ENCODE results near the gene PLD3.
A peak's percentile ranks its signal among the peaks of the same experiment; 100 is the strongest.

Gene PLD3

GRCh38 chr19:40413291-40413845, 64.9 kb downstream of the PLD3 start, which contains the start of gene PRX:
Gene PRX (minus strand): TSS chr19:40413378. CDS start chr19:40407932, 5,446 bp downstream.
- DNase-seq (ENCODE audit: low read depth in 2 of 2) = no peak

GRCh38 chr19:40414542-40415535, 66.3 kb downstream of the PLD3 start:
- no peak for DNase-seq (ENCODE audit: low read depth in 2 of 2)

GRCh38 chr19:40415768-40416167, 67.3 kb downstream of the PLD3 start:
- DNase-seq (ENCODE audit: low read depth in 2 of 2) = no peak

GRCh38 chr19:40416918-40417642, 68.6 kb downstream of the PLD3 start:
- no peak for DNase-seq (ENCODE audit: low read depth in 2 of 2)

GRCh38 chr19:40417643-40417981, 69.1 kb downstream of the PLD3 start:
- no peak for DNase-seq (ENCODE audit: low read depth in 2 of 2)

- DNase-seq (ENCODE audit: low read depth in 2 of 2) = no peak
These were observed 69.5 kb downstream of the PLD3 start for GRCh38 chr19:40418040-40418439.

GRCh38 chr19:40419066-40419612, 70.6 kb downstream of the PLD3 start:
- DNase-seq (ENCODE audit: low read depth in 2 of 2) = no peak

GRCh38 chr19:40419780-40420179, 71.3 kb downstream of the PLD3 start:
- DNase-seq (ENCODE audit: low read depth in 2 of 2) = no peak

- DNase-seq (ENCODE audit: low read depth in 2 of 2) = no peak
These were observed 71.9 kb downstream of the PLD3 start for GRCh38 chr19:40420451-40420765.

GRCh38 chr19:40420766-40421765, 72.6 kb downstream of the PLD3 start:
- peak in 1 of 2 experiments; percentile 40 for DNase-seq (ENCODE audit: low read depth in 2 of 2)

- DNase-seq (ENCODE audit: low read depth in 2 of 2) = no peak
These were observed 73.7 kb downstream of the PLD3 start for GRCh38 chr19:40421993-40422747.

- no peak for DNase-seq (ENCODE audit: low read depth in 2 of 2)
These were observed 74.5 kb downstream of the PLD3 start for GRCh38 chr19:40422748-40423566.

- DNase-seq (ENCODE audit: low read depth in 2 of 2) = no peak
These were observed 75.4 kb downstream of the PLD3 start for GRCh38 chr19:40423938-40424337.

- no peak for DNase-seq (ENCODE audit: low read depth in 2 of 2)
These were observed 76.3 kb downstream of the PLD3 start for GRCh38 chr19:40424637-40425449.

- DNase-seq (ENCODE audit: low read depth in 2 of 2) = peak; percentile 97 to 98
These were observed 77.2 kb downstream of the PLD3 start, which contains the start of gene SERTAD1 for GRCh38 chr19:40425450-40426287. Gene SERTAD1 (minus strand): TSS chr19:40425992. CDS start chr19:40423546, 2,446 bp downstream.

Measured in fibroblast of skin of left biceps (primary cell).